Measurements from ENCODE around the gene HRH1. TPM values are rescaled to one million over a fixed set of nuclear protein-coding genes. Genes with fewer than 3 reads are reported as not detected.
"Not testable (repeated sequence)": the region's sequence is repeated elsewhere in the genome, so short reads cannot be mapped to it uniquely, and the experiment has no call there.

The HRH1 gene
- total and polyA plus RNA-seq, 2 donors (not counting 3 experiments of a cell fraction or from before 2014, with no cell fraction given), result 16.2 to 21.2 TPM

DNA sequence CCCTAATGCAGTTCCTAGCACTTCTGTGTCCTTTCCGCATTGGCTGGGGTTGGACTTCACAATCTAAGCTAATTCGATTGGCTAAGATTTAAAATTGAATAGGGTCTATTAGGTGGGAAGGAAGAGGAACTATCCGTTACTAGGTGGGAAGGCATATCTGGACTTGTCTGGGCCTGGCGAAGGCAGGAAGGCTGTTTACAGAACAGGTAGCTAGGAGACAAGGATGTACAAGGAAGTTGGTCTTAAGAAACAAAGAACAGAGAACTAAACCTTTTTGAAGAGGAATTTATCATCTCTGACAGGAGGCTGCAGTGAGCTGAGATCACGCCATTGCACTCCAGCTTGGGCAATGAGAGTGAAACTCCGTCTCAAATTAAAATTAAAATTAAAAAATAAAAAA, 100.6 kb downstream of the HRH1 start:
- dilution Hi-C loops (cut with MboI; ENCODE audit: extremely low pct_ligation_motif_present, low sequenced_read_pairs) (no loop called here), intact Hi-C loops (cut with micrococcal nuclease) (no loop called here)
- POLR2A ChIA-PET, result no interaction called here
- Histone ChIP-seq H2AFZ (ENCODE audit: low read depth, low read length) (no peak overlapping the region), H3K27me3 (ENCODE audit: control insufficient read depth in 2 of 2, insufficient read depth in 2 of 2, low read length in 2 of 2) (no peaks in the 10 kb centered on the region), H3K27ac (ENCODE audit: insufficient read depth, low read depth, low read length) (no peak overlapping the region), H3K79me2 (ENCODE audit: control insufficient read depth, insufficient read depth, low read length) (peaks cover 10% of the 10 kb centered on the region), H3K9ac (replicated peaks; ENCODE audit: extremely low read depth, insufficient read depth, low read length) (no peak overlapping the region), H3K4me2 (ENCODE audit: insufficient read depth, low read length) (no peak overlapping the region), H3K9me1 (replicated peaks; ENCODE audit: control insufficient read depth, extremely low read depth, insufficient read depth, low read length) (no peaks in the 10 kb centered on the region), H3K4me3 (replicated peaks in 1 of 3; ENCODE audit: insufficient read depth in 1 of 3, low read depth in 1 of 3, low read length in 3 of 3) (no peak overlapping the region), H4K20me1 (replicated peaks; ENCODE audit: control insufficient read depth, extremely low read depth, insufficient read depth, low read length) (no peaks in the 10 kb centered on the region), H3K36me3 (ENCODE audit: control insufficient read depth in 2 of 2, extremely low read depth in 1 of 2, insufficient read depth in 2 of 2, low read length in 2 of 2) (peaks cover 3 to 12% of the 10 kb centered on the region in 2 experiments), H3K9me3 (replicated peaks; ENCODE audit: control insufficient read depth, insufficient read depth, low read length) (no peaks in the 10 kb centered on the region), H3K4me1 (ENCODE audit: control insufficient read depth, extremely low read depth, insufficient read depth, low read length) (peaks cover 6% of the 10 kb centered on the region)
- TF ChIP-seq POLR2AphosphoS5 (IDR thresholded peaks at IDR 0.05; ENCODE audit: insufficient read depth, low read depth, low read length), result no peak
- no peak for TF ChIP-seq MYC (IDR thresholded peaks at IDR 0.05; ENCODE audit: low read depth, low read length)
- no peak for TF ChIP-seq EZH2 (IDR thresholded peaks at IDR 0.05; ENCODE audit: borderline replicate concordance, low read depth, low read length, severe bottlenecking)
- TF ChIP-seq, protein P1, sequence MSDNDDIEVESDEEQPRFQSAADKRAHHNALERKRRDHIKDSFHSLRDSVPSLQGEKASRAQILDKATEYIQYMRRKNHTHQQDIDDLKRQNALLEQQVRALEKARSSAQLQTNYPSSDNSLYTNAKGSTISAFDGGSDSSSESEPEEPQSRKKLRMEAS (IDR thresholded peaks at IDR 0.05; ENCODE audit: insufficient read depth, insufficient read length), result no peak
- TF ChIP-seq JUN (IDR thresholded peaks at IDR 0.05; ENCODE audit: borderline replicate concordance, insufficient read depth, insufficient read length, low read depth), result no peak
- no peak for TF ChIP-seq GATA2 (IDR thresholded peaks at IDR 0.05; ENCODE audit: insufficient read depth, insufficient read length, low read depth, low read length)
- TF ChIP-seq, protein P2, sequence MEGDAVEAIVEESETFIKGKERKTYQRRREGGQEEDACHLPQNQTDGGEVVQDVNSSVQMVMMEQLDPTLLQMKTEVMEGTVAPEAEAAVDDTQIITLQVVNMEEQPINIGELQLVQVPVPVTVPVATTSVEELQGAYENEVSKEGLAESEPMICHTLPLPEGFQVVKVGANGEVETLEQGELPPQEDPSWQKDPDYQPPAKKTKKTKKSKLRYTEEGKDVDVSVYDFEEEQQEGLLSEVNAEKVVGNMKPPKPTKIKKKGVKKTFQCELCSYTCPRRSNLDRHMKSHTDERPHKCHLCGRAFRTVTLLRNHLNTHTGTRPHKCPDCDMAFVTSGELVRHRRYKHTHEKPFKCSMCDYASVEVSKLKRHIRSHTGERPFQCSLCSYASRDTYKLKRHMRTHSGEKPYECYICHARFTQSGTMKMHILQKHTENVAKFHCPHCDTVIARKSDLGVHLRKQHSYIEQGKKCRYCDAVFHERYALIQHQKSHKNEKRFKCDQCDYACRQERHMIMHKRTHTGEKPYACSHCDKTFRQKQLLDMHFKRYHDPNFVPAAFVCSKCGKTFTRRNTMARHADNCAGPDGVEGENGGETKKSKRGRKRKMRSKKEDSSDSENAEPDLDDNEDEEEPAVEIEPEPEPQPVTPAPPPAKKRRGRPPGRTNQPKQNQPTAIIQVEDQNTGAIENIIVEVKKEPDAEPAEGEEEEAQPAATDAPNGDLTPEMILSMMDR (IDR thresholded peaks at IDR 0.05; ENCODE audit: extremely low read depth in 1 of 2, insufficient read depth in 1 of 2, low read depth in 1 of 2, low read length in 2 of 2), result no peak
- DNase-seq (ENCODE audit: low read depth, low spot score) (no peak), FAIRE-seq (no peak)
- no TSS peak for BruUV-seq (replicated peaks)
- CTCF ChIA-PET, result no interaction called here

DNA sequence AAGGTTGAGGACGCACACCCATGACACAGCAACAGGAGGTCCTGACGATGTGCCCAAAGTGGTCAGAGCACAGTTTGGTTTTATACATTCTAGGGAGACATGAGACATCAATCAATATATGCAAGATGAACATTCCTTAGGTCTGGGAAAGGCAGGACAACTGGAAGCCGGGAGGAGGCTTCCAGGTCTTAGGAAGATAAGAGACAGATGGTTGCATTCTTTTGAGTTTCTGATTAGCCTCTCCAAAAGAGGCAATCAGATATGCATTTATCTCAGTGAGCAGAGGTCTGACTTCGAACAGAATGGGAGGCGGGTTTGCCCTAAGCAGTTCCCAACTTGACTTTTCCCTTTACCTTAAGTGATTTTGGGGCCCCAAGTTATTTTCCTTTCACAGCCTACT, 101.2 kb downstream of the HRH1 start:
- BruUV-seq (replicated peaks); H4K20me1 ChIP-seq (replicated peaks; ENCODE audit: control insufficient read depth, extremely low read depth, insufficient read depth, low read length); H3K9me1 ChIP-seq (replicated peaks; ENCODE audit: control insufficient read depth, extremely low read depth, insufficient read depth, low read length); dilution Hi-C loops (cut with MboI; ENCODE audit: extremely low pct_ligation_motif_present, low sequenced_read_pairs); intact Hi-C loops (cut with micrococcal nuclease); H3K4me2 ChIP-seq (ENCODE audit: insufficient read depth, low read length); POLR2A ChIA-PET; H3K4me1 ChIP-seq (ENCODE audit: control insufficient read depth, extremely low read depth, insufficient read depth, low read length); FAIRE-seq; H3K79me2 ChIP-seq (ENCODE audit: control insufficient read depth, insufficient read depth, low read length); H2AFZ ChIP-seq (ENCODE audit: low read depth, low read length); H3K9ac ChIP-seq (replicated peaks; ENCODE audit: extremely low read depth, insufficient read depth, low read length); H3K27me3 ChIP-seq (ENCODE audit: control insufficient read depth in 2 of 2, insufficient read depth in 2 of 2, low read length in 2 of 2); H3K27ac ChIP-seq (ENCODE audit: insufficient read depth, low read depth, low read length); H3K4me3 ChIP-seq (replicated peaks in 1 of 3; ENCODE audit: insufficient read depth in 1 of 3, low read depth in 1 of 3, low read length in 3 of 3); DNase-seq (ENCODE audit: low read depth, low spot score); H3K9me3 ChIP-seq (replicated peaks; ENCODE audit: control insufficient read depth, insufficient read depth, low read length): not testable (repeated sequence)
- peaks cover 3 to 16% of the 10 kb centered on the region in 2 experiments for H3K36me3 ChIP-seq (ENCODE audit: control insufficient read depth in 2 of 2, extremely low read depth in 1 of 2, insufficient read depth in 2 of 2, low read length in 2 of 2)
- CTCF ChIA-PET, result interaction anchor here (2.1 kb wide), 1 partner anchor 17 kb away, joined by 5 read pairs; no protein-coding TSS in a partner anchor
